Measurements from ENCODE around the gene SLC30A1. TPM values are rescaled to one million over a fixed set of nuclear protein-coding genes. Genes with fewer than 3 reads are reported as not detected.

The SLC30A1 gene
- total and polyA plus RNA-seq, 2 of the 13 experiments (the other 11 are each of a cell fraction or from before 2014, with no cell fraction given), result 5.9 to 24.4 TPM

- TF ChIP-seq HMG20A (CRISPR knock-in tag; IDR thresholded peaks at IDR 0.05; ENCODE audit: borderline replicate concordance) (no peak), FOXM1 (CRISPR knock-in tag; IDR thresholded peaks at IDR 0.05) (no peak), ZNF713 (CRISPR knock-in tag; IDR thresholded peaks at IDR 0.05) (no peak), ZFYVE20 (CRISPR knock-in tag; IDR thresholded peaks at IDR 0.05; ENCODE audit: borderline replicate concordance, low read depth) (no peak), ATRX (CRISPR knock-in tag; IDR thresholded peaks at IDR 0.05; ENCODE audit: borderline replicate concordance) (no peak), ZFP37 (CRISPR knock-in tag; IDR thresholded peaks at IDR 0.05; ENCODE audit: borderline replicate concordance) (no peak), ZBTB33 (CRISPR knock-in tag; IDR thresholded peaks at IDR 0.05) (no peak), HNRNPH1 (optimal IDR thresholded peaks at IDR 0.05; ENCODE audit: low read depth, low read length) (no peak), RBM22 (optimal IDR thresholded peaks at IDR 0.05; ENCODE audit: low read length) (no peak), NFE2 (CRISPR knock-in tag; IDR thresholded peaks at IDR 0.05) (no peak), MTF2 (CRISPR knock-in tag; IDR thresholded peaks at IDR 0.05; ENCODE audit: borderline replicate concordance) (no peak)
- TF ChIP-seq, protein P1, sequence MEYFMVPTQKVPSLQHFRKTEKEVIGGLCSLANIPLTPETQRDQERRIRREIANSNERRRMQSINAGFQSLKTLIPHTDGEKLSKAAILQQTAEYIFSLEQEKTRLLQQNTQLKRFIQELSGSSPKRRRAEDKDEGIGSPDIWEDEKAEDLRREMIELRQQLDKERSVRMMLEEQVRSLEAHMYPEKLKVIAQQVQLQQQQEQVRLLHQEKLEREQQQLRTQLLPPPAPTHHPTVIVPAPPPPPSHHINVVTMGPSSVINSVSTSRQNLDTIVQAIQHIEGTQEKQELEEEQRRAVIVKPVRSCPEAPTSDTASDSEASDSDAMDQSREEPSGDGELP (IDR thresholded peaks at IDR 0.05; ENCODE audit: borderline replicate concordance, low read depth), result no peak
- Histone ChIP-seq H3K4me3 (replicated peaks in 1 of 3; ENCODE audit: insufficient read depth in 1 of 3, low read depth in 2 of 3, low read length in 3 of 3) (no peak overlapping the region), H3K27ac (ENCODE audit: extremely low read length, insufficient read depth, low read length) (no peak overlapping the region), H3K36me3 (replicated peaks in 1 of 2; ENCODE audit: control insufficient read depth in 1 of 2, insufficient read depth in 2 of 2, low read length in 2 of 2) (no peaks in the 10 kb centered on the region), H3K79me2 (ENCODE audit: insufficient read depth, low read length) (no peaks in the 10 kb centered on the region), H4K20me1 (ENCODE audit: insufficient read depth, low read length) (no peaks in the 10 kb centered on the region), H3K4me2 (ENCODE audit: low read depth, low read length) (no peak overlapping the region), H3K9me3 (ENCODE audit: low read length) (no peaks in the 10 kb centered on the region), H3K9ac (ENCODE audit: insufficient read depth, low read depth, low read length) (no peak overlapping the region), H2AFZ (ENCODE audit: low read length) (no peak overlapping the region), H3K4me1 (ENCODE audit: insufficient read depth, low read length) (peaks cover 20% of the 10 kb centered on the region; the same call in 1 of the 2 replicates), H3K27me3 (ENCODE audit: control insufficient read depth in 1 of 2, insufficient read depth in 2 of 2, low read length in 2 of 2) (peaks cover 5 to 19% of the 10 kb centered on the region in 2 experiments; a peak in 2 of 5 replicates)
- ChIA-PET CTCF (ENCODE audit: low intra/inter-chr PET ratio, low total read pairs) (no interaction called here), POLR2A (interaction anchor here (1.0 kb wide), 1 partner anchor 48 kb away, joined by 3 read pairs; no protein-coding TSS in a partner anchor)
- 46% methylated on average over 6 of the region's 6 CpGs for WGBS (ENCODE audit: low lambda C conversion rate)
- in situ Hi-C loops (cut with HindIII; ENCODE audit: extremely low pct_ligation_motif_present, low pct_unique_long_range_greater_than_20kb) (no loop called here), intact Hi-C loops (cut with micrococcal nuclease; ENCODE audit: unreplicated experiment) (no loop called here)
- BruUV-seq (replicated peaks), result no TSS peak
- DNase-seq (ENCODE audit: low spot score) (no peak), FAIRE-seq (no peak), ATAC-seq (no peak)
Observed at GRCh38 chr1:211532088-211532444, 46.9 kb downstream of the SLC30A1 start.

Data from HepG2 (cell line).